ENCODE measurements around the gene ETV6.

Gene ETV6

DNA sequence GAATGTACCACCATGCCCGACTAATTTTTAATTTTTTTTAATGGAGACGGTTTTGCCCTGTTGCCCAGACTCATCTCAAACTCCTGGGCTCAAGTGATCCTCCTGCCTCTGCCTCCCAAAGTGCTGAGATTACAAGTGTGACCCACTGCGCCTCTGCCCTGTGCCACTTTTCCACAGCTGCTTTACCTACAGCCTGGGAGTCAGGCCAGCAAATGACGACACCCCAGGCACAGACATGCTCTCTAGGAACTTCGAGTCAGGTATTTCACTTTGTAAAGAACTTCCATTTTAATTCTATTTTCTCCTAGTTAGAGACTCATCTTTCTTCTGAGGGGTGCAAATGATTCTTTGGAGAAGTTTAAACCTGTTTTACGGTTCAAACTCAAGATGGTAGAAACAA lies 89.0 kb downstream of the ETV6 start:
- no peak for DNase-seq (ENCODE audit: low read depth, low spot score)
- in situ Hi-C loops (cut with HindIII; ENCODE audit: low sequenced_read_pairs) = no loop called here
- TF ChIP-seq, protein P1, sequence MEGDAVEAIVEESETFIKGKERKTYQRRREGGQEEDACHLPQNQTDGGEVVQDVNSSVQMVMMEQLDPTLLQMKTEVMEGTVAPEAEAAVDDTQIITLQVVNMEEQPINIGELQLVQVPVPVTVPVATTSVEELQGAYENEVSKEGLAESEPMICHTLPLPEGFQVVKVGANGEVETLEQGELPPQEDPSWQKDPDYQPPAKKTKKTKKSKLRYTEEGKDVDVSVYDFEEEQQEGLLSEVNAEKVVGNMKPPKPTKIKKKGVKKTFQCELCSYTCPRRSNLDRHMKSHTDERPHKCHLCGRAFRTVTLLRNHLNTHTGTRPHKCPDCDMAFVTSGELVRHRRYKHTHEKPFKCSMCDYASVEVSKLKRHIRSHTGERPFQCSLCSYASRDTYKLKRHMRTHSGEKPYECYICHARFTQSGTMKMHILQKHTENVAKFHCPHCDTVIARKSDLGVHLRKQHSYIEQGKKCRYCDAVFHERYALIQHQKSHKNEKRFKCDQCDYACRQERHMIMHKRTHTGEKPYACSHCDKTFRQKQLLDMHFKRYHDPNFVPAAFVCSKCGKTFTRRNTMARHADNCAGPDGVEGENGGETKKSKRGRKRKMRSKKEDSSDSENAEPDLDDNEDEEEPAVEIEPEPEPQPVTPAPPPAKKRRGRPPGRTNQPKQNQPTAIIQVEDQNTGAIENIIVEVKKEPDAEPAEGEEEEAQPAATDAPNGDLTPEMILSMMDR (IDR thresholded peaks at IDR 0.05; ENCODE audit: low read depth, low read length) = no peak
- H3K4me3 ChIP-seq (ENCODE audit: low read depth, low read length) = no peak overlapping the region

DNA sequence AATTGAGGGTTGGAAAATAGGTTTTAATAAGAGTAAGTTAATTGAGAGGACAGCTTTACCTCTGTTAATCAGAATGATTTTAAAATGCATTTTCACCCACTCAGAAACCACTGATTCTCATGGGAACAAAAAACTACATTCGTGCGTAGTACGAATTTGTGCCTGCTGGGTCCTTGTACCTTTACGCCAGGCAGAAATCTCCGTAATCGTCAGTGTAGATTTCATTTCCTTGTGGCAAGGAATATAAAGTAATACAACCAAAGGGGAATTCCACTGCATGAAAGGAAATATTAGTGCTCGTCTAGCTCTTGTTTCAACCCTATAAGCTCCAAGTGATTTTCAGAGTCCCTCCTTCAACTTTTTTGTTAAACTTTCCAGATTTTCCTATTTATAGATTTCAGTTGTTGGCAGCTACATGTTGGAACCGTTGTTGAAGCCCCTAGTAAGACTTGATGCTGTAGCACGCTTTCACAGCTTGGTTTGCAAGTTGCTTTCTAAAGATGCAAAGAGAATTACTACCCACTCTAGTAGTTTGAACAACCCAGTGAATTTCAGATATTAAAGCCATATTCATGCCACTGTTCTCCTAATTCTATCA lies 90.6 kb downstream of the ETV6 start:
- no peak for DNase-seq (ENCODE audit: low read depth, low spot score)
- TF ChIP-seq, protein P1 (IDR thresholded peaks at IDR 0.05; ENCODE audit: low read depth, low read length) = no peak
- in situ Hi-C loops (cut with HindIII; ENCODE audit: low sequenced_read_pairs) = no loop called here
- H3K4me3 ChIP-seq (ENCODE audit: low read depth, low read length) = no peak overlapping the region

DNA sequence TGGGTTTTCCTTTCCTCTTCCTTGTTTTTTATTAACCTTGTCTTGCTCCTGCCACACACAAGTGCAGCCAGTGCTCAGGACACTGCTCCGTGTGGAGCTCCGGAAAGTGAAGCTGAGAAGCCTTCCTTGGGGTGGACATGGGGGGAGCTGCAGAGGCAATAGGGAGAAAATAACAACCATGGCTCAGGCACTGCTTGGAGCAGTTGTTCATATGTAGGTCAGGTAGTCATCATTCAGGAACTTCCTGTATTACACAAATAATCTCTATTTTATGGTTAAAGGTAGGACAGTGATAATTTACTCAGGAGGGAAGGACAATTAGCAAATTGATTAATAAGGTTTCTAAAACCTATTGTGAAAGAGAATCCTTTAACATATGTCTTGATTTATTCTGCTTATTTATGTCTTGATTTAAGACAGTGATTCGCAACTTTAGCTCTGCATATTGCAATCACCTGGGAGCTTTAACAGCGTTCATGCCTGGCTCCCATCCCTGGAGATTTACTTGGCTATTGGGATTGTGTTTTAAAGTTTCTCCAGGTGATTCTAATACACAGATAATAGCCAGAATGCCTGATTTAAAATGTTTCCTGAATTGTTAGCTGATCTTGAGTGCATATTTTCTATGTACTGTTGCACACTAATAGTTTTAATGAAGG lies 92.1 kb downstream of the ETV6 start:
- no peak overlapping the region for H3K4me3 ChIP-seq (ENCODE audit: low read depth, low read length)
- no peak for DNase-seq (ENCODE audit: low read depth, low spot score)
- TF ChIP-seq, protein P1 (IDR thresholded peaks at IDR 0.05; ENCODE audit: low read depth, low read length) = no peak
- in situ Hi-C loops (cut with HindIII; ENCODE audit: low sequenced_read_pairs) = no loop called here

DNA sequence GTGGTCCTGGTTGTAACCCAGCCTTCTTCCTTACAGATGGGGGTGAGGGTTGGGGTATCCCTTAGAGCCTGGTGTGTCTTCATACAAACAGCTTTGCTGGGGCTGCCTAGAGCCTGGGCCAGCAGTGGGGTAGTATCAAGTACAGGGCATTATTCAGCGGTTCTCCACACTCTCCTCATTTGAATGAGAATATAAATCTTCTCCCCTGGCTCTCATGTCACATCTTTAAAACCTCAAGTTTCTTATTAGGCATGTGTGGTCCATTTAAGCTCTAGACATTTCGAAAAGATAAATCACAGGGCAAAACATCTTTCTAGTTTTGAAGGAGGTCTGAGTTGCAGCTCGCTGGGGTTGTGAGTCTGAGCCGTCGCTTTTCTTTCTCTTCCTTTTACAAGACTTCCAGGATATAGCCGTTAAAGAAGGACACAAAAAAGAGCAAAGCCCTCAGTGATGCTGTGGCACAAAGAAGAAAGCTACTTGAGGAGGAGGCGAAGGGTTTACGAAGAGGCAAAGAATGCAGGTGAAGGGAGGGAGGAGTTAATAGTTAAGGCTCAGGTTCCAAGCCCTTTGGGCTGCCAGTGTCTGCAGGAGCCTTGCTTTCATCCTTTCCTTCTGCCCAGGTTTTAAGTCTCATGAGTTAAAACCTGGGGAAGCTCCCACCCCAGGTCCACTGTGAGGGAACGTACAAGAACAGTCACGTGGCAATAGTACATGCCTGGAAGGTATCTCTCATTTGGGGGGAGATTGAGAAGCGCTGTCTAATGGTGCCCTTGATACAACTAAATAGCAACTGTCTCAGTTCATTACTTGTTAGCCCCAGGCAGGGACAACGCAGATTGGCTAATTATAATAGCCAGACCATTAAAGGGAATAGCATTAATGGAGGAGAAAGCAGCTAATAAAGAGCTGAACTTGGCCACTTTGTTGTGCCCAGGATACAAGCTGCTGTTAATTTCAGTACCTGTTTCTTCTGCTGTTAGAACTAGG lies 94.2 kb downstream of the ETV6 start:
- H3K4me3 ChIP-seq (ENCODE audit: low read depth, low read length) = no peak overlapping the region
- TF ChIP-seq, protein P1 (IDR thresholded peaks at IDR 0.05; ENCODE audit: low read depth, low read length) = no peak
- no peak for DNase-seq (ENCODE audit: low read depth, low spot score)
- in situ Hi-C loops (cut with HindIII; ENCODE audit: low sequenced_read_pairs) = no loop called here

DNA sequence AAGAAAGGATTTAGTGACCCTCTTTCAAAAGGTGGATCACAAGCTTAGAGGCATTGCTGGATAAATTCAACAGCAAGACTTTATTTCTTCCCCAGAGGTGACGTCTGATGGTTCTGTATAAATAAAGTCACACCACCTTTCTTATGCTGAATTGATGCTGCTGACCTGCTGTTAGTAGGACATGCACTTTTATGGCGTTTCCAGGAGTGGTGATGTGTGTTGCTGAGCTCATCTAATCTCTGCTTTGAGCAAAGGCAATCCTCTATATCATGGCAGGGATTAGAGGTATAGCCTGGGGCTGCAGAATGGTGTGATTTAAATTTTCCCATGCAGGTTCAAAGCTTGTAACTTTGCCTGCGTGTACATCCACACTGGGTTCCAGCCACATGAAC lies 94.9 kb downstream of the ETV6 start:
- in situ Hi-C loops (cut with HindIII; ENCODE audit: low sequenced_read_pairs) = no loop called here
- H3K4me3 ChIP-seq (ENCODE audit: low read depth, low read length) = no peak overlapping the region
- TF ChIP-seq, protein P1 (IDR thresholded peaks at IDR 0.05; ENCODE audit: low read depth, low read length) = no peak
- DNase-seq (ENCODE audit: low read depth, low spot score) = no peak

DNA sequence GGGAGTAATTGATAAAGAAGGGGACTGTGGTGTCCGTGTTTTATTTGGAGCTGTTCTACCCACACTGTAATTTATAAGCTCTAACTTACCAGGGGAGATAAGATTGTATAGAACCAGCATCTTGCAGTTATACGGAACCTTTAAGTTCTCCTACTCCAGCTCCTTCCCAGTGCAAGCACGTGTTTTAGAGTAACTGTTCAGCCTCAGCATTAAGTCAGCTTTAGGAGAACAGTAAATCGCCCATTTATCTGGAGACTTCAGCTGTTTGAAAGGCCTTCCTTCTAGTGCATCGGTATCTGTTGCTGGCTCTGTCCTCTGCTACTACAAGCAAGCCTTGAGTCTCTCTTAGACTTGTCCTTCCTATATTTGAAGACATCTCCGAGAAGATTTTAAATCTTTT lies 95.6 kb downstream of the ETV6 start:
- no peak for DNase-seq (ENCODE audit: low read depth, low spot score)
- H3K4me3 ChIP-seq (ENCODE audit: low read depth, low read length) = no peak overlapping the region
- TF ChIP-seq, protein P1 (IDR thresholded peaks at IDR 0.05; ENCODE audit: low read depth, low read length) = no peak
- in situ Hi-C loops (cut with HindIII; ENCODE audit: low sequenced_read_pairs) = no loop called here
